ENCODE results near the gene PIGQ. TPM values are rescaled to one million over a fixed set of nuclear protein-coding genes. Genes with fewer than 3 reads are reported as not detected.

Gene PIGQ
- total and polyA plus RNA-seq, 2 of the 13 experiments (the other 11 are each of a cell fraction or from before 2014, with no cell fraction given): 7.7 to 19.7 TPM

- TF ChIP-seq ZNF280D (CRISPR knock-in tag; IDR thresholded peaks at IDR 0.05) (peak; percentile 56; the same call in 1 of the 2 replicates), ZNF276 (CRISPR knock-in tag; IDR thresholded peaks at IDR 0.05; ENCODE audit: low read depth) (peak; percentile 28; the same call in 1 of the 2 replicates), PPARG (CRISPR knock-in tag; conservative IDR thresholded peaks at IDR 0.05) (0 out of 2 replicates have a peak, but pooled peaks have one; percentile 2), PHF21A (CRISPR knock-in tag; IDR thresholded peaks at IDR 0.05) (peak; percentile 57), CHD4 (IDR thresholded peaks at IDR 0.05; ENCODE audit: borderline replicate concordance, low read length) (0 out of 2 replicates have a peak, but pooled peaks have one; percentile 19), ZNF678 (CRISPR knock-in tag; IDR thresholded peaks at IDR 0.05) (0 out of 2 replicates have a peak, but pooled peaks have one; percentile 26), NR2F6 (IDR thresholded peaks at IDR 0.05) (no peak), NR2F6 (CRISPR knock-in tag; IDR thresholded peaks at IDR 0.05) (0 out of 2 replicates have a peak, but pooled peaks have one; percentile 62), POLR2AphosphoS5 (IDR thresholded peaks at IDR 0.05; ENCODE audit: low read depth, low read length) (no peak), ZNF547 (CRISPR knock-in tag; IDR thresholded peaks at IDR 0.05) (0 out of 2 replicates have a peak, but pooled peaks have one; percentile 2), NFIB (CRISPR knock-in tag; IDR thresholded peaks at IDR 0.05; ENCODE audit: borderline replicate concordance) (no peak), ZNF543 (CRISPR knock-in tag; IDR thresholded peaks at IDR 0.05) (peak; percentile 84; the same call in 1 of the 2 replicates), MNT (IDR thresholded peaks at IDR 0.05) (no peak), PCBP1 (IDR thresholded peaks at IDR 0.05; ENCODE audit: borderline replicate concordance, low read depth, low read length) (0 out of 2 replicates have a peak, but pooled peaks have one; percentile 14), ATM (IDR thresholded peaks at IDR 0.05; ENCODE audit: borderline replicate concordance) (no peak), CERS6 (CRISPR knock-in tag; IDR thresholded peaks at IDR 0.05) (no peak), ZNF136 (CRISPR knock-in tag; IDR thresholded peaks at IDR 0.05; ENCODE audit: low read depth) (no peak), SP140L (CRISPR knock-in tag; IDR thresholded peaks at IDR 0.05; ENCODE audit: borderline replicate concordance) (no peak), ZNF605 (CRISPR knock-in tag; IDR thresholded peaks at IDR 0.05) (no peak), CBX2 (IDR thresholded peaks at IDR 0.05; ENCODE audit: low read depth, low read length) (no peak), CBX2 (CRISPR knock-in tag; IDR thresholded peaks at IDR 0.05; ENCODE audit: low read depth) (no peak), NONO (IDR thresholded peaks at IDR 0.05) (no peak), NONO (CRISPR knock-in tag; conservative IDR thresholded peaks at IDR 0.05) (peak; percentile 54; the same call in 1 of the 2 replicates)
These were observed 60.6 kb downstream of the PIGQ start (continued) for GRCh38 chr16:630249-630814.

All from HepG2 (cell line).